Stimulated activated CD4-positive, alpha-beta T cell treated with anti-CD3 and anti-CD28 coated beads, Interleukin-1b, Interleukin-23, amount 100 ng/mL, for 1 hour (primary cell): Measurements from ENCODE around the gene RIMBP2.

Source experiments
- DNase-seq, 2 donors: peaks; one replicate each; pipeline ENCODE4 v3.0.0-alpha.2; 2020; ENCODE audit warnings: low read depth in 2 of 2

RIMBP2 gene

GRCh38 chr12:130680451-130680990 lies 35.6 kb downstream of the RIMBP2 start:
- no peak for DNase-seq

DNA sequence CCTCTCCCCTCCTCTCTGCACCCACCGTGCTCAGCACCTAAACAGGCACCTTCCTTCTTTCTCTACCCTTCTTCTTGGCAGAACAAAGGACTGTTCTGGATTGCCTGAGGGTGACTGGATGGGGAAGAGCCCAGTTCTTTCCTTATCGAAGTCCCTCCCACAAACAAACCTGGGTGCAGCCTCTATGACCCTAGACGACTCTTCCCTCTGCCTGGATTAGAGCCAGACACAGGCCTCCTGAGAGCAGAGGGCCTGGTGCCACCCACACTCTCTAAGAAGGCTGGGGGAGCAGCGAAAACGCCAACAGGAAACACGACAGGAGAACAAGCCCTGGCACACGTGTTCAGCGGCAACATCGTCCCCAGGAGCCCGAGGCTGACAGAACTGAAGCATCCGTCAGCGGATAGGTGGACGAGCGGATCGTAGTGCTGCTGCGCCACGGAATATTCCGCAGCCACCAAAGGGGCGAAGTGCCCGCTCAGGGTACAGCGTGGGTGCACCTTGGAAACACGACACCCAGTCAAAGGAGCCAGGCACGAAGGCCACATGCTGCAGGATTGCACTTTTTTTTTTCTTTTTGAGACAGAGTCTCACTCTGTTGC lies 38.0 kb downstream of the RIMBP2 start:
- DNase-seq, result no peak

DNA sequence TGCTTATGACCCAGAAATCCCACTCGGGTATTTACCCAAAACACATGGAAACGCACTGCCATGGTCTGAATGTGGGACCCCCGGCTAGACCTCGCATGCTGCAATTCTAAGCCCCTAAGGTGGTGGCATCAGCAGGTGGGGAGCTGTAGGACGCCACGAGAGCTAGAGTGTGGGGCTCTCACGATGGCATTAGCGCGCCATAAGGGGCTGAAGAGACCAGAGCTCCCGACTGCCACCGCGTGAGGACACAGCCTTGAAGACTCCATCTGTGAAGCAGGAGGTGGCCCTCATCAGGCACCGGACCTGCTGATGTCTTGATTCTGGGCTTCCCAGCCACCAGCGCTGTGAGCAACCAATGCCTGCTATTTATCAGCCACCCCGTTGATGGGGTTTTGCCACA lies 40.3 kb downstream of the RIMBP2 start:
- no peak for DNase-seq

- no peak for DNase-seq
Observed at GRCh38 chr12:130675121-130675520, 41.0 kb downstream of the RIMBP2 start.

DNA sequence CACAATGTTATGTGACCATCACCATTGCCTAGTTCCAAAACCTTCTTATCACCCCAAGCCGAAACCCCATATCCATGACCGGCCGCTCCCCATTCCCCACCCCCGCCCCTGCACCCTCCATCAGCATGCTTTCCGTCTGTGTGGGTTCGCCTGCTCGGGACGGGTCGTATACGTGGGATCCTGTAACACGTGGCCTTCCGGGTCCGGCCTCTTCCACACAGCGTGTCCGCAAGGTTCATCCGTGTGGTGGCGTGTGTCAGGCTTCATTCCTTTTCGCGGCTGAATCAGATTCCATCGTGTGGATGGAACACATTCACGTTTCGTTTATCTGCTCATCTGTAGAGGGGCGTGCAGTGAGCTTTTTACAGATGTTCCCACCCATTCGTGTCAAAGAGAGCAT lies 41.4 kb downstream of the RIMBP2 start:
- DNase-seq, result no peak

- no peak for DNase-seq
Observed at GRCh38 chr12:130673036-130673705, 42.9 kb downstream of the RIMBP2 start.

GRCh38 chr12:130672089-130672820 lies 43.8 kb downstream of the RIMBP2 start:
- DNase-seq, result no peak

DNA sequence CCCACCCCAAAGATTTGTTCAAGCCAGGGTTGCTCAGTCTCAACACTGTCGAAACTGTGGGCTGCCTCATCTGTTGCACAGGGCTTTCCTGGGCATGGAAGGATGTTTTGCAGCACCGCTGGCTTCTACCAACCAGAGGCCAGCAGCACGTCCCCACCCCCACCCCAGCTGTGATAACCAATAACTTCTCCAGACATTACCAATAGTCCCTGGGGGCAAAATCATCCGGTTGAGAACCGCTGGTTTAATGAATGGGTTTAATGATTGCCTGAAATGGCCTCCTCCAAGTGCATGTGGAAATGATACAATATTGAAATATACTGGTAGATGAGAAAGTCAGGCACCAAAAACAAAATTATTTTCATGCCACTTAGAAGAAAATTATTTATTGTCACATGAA lies 44.5 kb downstream of the RIMBP2 start:
- no peak for DNase-seq

- DNase-seq, result no peak
Observed at GRCh38 chr12:130669797-130670196, 46.3 kb downstream of the RIMBP2 start.

- DNase-seq, result no peak
Observed at GRCh38 chr12:130669205-130669557, 46.9 kb downstream of the RIMBP2 start.

DNA sequence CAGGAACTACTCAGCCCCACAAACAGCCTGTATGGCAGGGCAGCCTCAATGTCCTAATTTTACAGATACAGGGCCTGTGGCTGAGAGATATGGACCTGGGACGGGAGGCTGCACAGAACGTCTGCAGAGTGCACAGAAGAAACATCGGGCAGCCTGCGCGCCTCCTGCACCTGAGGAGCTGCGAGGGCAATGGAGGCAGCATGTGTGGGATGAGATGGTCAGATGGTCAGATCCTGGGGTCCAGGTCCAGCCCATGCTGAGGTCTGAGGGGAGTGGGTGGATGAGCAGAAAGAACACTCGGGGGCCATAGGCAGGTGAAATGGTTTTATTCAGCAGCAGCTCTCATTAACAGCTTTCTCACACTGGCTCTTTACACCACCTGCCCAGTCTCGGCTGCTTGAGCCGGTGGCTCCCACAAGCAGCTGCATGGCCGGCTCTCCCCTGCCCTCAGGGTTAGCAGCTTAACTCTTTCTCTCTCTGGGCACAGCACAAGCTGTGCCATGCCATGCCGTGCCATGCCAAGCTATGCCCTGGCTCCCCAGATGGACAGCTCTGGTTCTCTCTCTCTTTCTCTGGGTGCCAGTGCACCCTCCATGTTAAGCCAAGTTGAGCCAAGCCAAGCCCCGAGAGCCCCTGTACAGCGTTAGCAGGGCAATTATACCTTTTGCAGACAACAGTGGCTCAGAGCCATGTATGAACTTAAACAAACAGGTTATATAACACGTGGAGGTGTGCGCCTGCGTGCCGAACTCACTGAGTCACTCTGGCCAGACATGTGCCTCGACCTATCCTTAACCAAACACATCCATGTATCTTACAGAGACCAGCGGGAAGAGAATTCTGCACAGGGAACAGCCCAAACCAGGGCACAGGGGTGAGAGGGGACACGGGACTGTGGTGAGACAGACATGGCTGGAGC lies 47.6 kb downstream of the RIMBP2 start:
- DNase-seq, result no peak

GRCh38 chr12:130667421-130667960 lies 48.6 kb downstream of the RIMBP2 start:
- DNase-seq, result no peak

GRCh38 chr12:130666645-130667044 lies 49.5 kb downstream of the RIMBP2 start:
- DNase-seq, result no peak

- DNase-seq, result no peak
Observed at GRCh38 chr12:130665753-130666152, 50.3 kb downstream of the RIMBP2 start.

DNA sequence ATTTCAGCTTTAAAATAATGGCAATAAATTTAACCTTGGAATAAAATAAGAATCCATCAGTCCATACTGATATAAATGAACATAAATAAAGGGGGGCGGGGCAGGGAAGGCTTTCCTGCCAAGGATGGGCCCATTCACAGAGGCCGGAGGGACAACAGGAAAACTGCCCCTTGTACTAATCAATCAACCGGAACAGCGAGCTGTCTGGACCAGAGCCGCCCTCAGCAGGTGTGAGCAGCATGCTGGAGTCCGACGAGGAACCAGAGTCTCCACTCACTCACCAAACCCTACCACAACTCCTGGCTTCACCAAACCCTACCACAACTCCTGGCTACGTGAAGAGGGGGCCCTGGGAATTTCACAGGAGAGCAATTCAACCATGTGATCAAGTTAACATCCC lies 51.3 kb downstream of the RIMBP2 start:
- no peak for DNase-seq

DNA sequence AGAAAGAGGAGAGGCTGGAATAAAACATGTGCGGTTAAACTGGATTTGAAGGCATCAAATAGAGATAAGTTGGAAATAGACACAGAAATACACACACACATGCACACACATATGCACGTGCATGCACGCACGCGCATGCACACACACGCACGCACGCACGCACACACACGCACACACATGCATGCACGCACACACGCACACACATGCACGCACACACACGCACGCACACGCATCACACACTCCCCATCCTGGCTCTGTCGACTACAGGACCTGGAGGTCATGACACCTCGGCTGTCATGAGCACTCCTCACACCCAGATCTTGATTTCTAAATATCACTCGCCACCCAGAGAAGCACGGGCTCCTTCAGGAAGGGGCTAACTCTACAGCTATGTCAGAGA lies 51.8 kb downstream of the RIMBP2 start:
- no peak for DNase-seq

GRCh38 chr12:130663514-130663913 lies 52.6 kb downstream of the RIMBP2 start:
- no peak for DNase-seq

DNA sequence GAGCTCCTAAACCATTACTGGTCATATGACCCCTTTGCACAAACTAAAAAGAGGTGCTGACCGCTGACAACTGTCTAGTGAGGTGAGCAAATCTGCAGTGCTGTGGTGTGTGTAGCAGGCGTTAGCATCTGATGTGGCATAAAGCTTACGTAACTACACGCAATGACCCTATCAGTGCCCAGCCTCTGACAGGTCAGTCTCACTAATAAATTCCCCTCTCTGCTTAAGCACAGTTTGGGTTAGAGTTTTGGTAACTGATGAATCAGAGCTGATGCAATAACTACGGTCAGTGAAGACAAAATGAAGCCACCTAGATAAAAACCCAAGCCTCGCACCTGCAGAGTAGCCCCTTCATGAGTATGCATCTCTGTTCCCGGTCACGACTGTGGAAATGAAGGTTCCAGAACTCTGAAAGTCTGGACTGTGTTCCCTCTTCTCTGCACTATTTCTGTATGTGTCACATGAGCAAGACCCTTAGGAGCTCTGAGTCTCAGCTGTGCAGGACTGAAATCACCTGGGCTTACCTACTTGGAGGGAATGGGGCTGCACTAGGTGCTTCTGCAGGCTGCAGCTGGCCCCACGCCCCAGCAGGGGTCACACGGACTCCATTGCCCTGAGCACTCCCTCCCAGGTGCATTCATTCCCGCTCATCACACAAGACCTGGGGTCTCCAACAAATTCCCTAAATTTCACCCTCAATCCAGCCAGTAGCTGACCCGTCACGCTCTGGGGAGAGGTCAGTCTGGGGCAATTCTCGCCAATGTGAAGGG lies 54.4 kb downstream of the RIMBP2 start:
- no peak for DNase-seq

DNA sequence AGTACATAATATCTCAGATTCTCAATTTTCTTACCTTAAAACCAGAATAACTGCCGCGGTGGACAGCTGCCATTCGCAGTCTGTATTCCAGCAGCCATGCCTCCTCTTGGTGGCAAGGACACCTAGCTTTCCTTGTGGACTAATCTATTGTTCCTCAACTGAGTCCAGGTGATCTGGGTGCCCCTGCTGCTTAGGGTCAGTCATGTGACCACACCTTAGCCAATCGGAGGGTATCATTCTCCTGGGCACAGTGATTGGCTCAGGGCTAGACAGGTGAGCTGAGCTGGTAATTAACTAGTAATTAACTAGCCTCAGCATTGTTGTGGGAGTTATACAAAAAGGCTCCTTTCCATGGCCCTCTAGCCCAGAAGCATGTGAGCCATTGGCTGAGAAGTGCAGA lies 55.0 kb downstream of the RIMBP2 start:
- DNase-seq, result no peak

DNA sequence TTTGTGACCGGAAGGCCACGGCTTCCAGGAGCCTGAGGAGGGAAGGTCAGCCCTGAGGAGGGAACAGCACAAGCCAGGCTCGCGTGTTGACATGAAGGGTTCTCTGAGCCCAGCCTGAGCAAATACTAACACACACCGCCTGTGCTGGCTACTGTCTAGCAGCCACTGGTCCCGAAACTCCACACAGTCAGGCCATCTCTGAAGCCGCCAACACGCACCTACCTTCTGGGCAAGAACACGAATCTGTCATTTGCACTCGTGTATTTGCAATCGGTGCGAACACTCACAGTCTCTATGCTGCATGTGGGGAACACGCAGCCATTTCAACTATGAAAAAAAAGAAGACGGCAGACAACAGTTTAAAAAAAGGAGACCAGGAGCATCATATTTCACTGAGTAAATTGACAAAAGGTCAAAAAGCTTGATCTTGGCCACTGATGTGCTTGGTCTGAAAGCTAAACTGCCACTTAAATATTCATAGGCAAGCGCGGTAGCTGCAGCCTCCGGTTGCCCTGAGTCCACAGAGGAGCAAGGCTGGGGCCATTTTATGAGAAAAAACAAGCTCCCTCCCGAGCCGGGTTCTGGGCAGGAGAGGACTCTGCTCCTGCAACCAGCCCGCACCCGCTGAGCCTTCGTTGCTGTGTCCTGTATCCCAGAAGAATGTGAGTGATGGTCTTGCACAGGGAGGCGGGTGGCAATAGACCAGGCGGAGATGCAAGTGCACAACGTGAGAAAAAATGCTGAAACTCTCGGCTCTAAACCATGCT lies 57.8 kb downstream of the RIMBP2 start:
- no peak for DNase-seq
